HG02588 (cell line): ENCODE results near the gene TMTC2.

Experiments used
- ATAC-seq: cut with Tn5 transposase; IDR thresholded peaks from one replicate; pipeline ENCODE4 v1.9.1; 2021; ENCODE audit warnings: mild to moderate bottlenecking, moderate library complexity; ENCODE audit not compliant: unreplicated experiment

Gene TMTC2

GRCh38 chr12:82996168-82996812 lies 309.6 kb downstream of the TMTC2 start:
- ATAC-seq: peak; percentile 82

GRCh38 chr12:82998509-82998908 lies 311.8 kb downstream of the TMTC2 start:
- no peak for ATAC-seq

- no peak for ATAC-seq
Measured at GRCh38 chr12:83003026-83003425, 316.3 kb downstream of the TMTC2 start.

GRCh38 chr12:83005534-83006197 lies 319.0 kb downstream of the TMTC2 start:
- peak; percentile 46 for ATAC-seq

- ATAC-seq: no peak
Measured at GRCh38 chr12:83008703-83009102, 322.0 kb downstream of the TMTC2 start.

- ATAC-seq: no peak
Measured at GRCh38 chr12:83010169-83010804, 323.6 kb downstream of the TMTC2 start.

- no peak for ATAC-seq
Measured at GRCh38 chr12:83015390-83016217, 328.9 kb downstream of the TMTC2 start.

GRCh38 chr12:83016218-83016835 lies 329.6 kb downstream of the TMTC2 start:
- ATAC-seq: no peak

GRCh38 chr12:83016991-83017390 lies 330.3 kb downstream of the TMTC2 start:
- no peak for ATAC-seq

- ATAC-seq: no peak
Measured at GRCh38 chr12:83018088-83018487, 331.4 kb downstream of the TMTC2 start.

GRCh38 chr12:83027021-83027723 lies 340.5 kb downstream of the TMTC2 start:
- ATAC-seq: no peak

- ATAC-seq: no peak
Measured at GRCh38 chr12:83031196-83031595, 344.5 kb downstream of the TMTC2 start.

- ATAC-seq: no peak
Measured at GRCh38 chr12:83036847-83037246, 350.1 kb downstream of the TMTC2 start.

- no peak for ATAC-seq
Measured at GRCh38 chr12:83039413-83039812, 352.7 kb downstream of the TMTC2 start.

GRCh38 chr12:83040339-83040738 lies 353.6 kb downstream of the TMTC2 start:
- no peak for ATAC-seq

- ATAC-seq: no peak
Measured at GRCh38 chr12:83040991-83041390, 354.3 kb downstream of the TMTC2 start.

- ATAC-seq: no peak
Measured at GRCh38 chr12:83042441-83043200, 355.9 kb downstream of the TMTC2 start.

- ATAC-seq: no peak
Measured at GRCh38 chr12:83044736-83045135, 358.0 kb downstream of the TMTC2 start.

GRCh38 chr12:83046019-83046418 lies 359.3 kb downstream of the TMTC2 start:
- ATAC-seq: no peak

GRCh38 chr12:83049306-83049705 lies 362.6 kb downstream of the TMTC2 start:
- no peak for ATAC-seq
